K562 (cell line): ENCODE measurements around the gene AQP6. TPM values are rescaled to one million over a fixed set of nuclear protein-coding genes. Genes with fewer than 3 reads are reported as not detected.
A peak's percentile ranks its signal among the peaks of the same experiment; 100 is the strongest.

Source experiments
- CBX2 ChIP-seq: fragments of 200-600 bp; sonication (generic); IDR thresholded peaks from one replicate; pipeline ENCODE4 v1.6.1; 2012; ENCODE audit warnings: mild to moderate bottlenecking, low read length, inconsistent platforms; ENCODE audit not compliant: insufficient read depth, poor library complexity, severe bottlenecking
- ELF4 ChIP-seq: fragments of 450-650 bp; formaldehyde crosslinking; IDR thresholded peaks from 2 replicates; pipeline ENCODE4 v1.4.0; 2022; ENCODE audit warnings: missing genetic modification characterization
- ERF ChIP-seq: fragments of 450-650 bp; formaldehyde crosslinking; IDR thresholded peaks from 2 replicates; pipeline ENCODE4 v1.4.0; 2020; ENCODE audit warnings: mild to moderate bottlenecking, mixed read lengths
- GATAD2A ChIP-seq: fragments of 450-650 bp; IDR thresholded peaks from 2 replicates; pipeline ENCODE4 v1.6.1; 2017
- HNRNPUL1 ChIP-seq: fragments of 200-400 bp; formaldehyde crosslinking; IDR thresholded peaks from 2 replicates; pipeline ENCODE4 v1.6.1; 2017; ENCODE audit warnings: low read length
- LARP7 ChIP-seq: fragments of 450-650 bp; IDR thresholded peaks from 2 replicates; pipeline ENCODE4 v1.6.1; 2016
- LCOR ChIP-seq: sonication (generic); formaldehyde crosslinking; IDR thresholded peaks from 2 replicates; pipeline ENCODE4 v1.8.0; 2022; ENCODE audit warnings: mild to moderate bottlenecking, missing genetic modification reagents
- MTA3 ChIP-seq: fragments of 450-650 bp; formaldehyde crosslinking; IDR thresholded peaks from 2 replicates; pipeline ENCODE4 v1.6.1; 2017; ENCODE audit warnings: mild to moderate bottlenecking, borderline replicate concordance
- OTX1 ChIP-seq: fragments of 450-650 bp; formaldehyde crosslinking; IDR thresholded peaks from 2 replicates; pipeline ENCODE4 v1.4.0; 2022; ENCODE audit warnings: mild to moderate bottlenecking
- RBFOX2 ChIP-seq: fragments of 200-400 bp; formaldehyde crosslinking; IDR thresholded peaks from 2 replicates; pipeline ENCODE4 v1.6.1; 2017; ENCODE audit warnings: low read depth, mild to moderate bottlenecking, low read length, moderate library complexity
- SIX5 ChIP-seq, 2 experiments: IDR thresholded peaks; 2 replicates each; pipeline ENCODE4 v1.6.1; 2011; ENCODE audit warnings: low read length in 2 of 2, borderline replicate concordance in 1 of 2, low read depth in 1 of 2, mild to moderate bottlenecking in 1 of 2, moderate library complexity in 1 of 2; ENCODE audit not compliant: insufficient read depth in 1 of 2
- SRF ChIP-seq, 2 experiments: fragments of 250-450, 450-650 bp in 1 of 2; sonication (Bioruptor Pico) in 1 of 2; sonication (generic) in 1 of 2; formaldehyde crosslinking; IDR thresholded peaks; 2 replicates each; pipeline versions ENCODE4 v1.5.0 to v1.5.1; 2020 to 2022; ENCODE audit warnings: mild to moderate bottlenecking in 1 of 2, missing genetic modification reagents in 1 of 2
- YY1 ChIP-seq, 3 experiments: IDR thresholded peaks; 2 replicates each; pipeline ENCODE4 v1.6.1; 2011; ENCODE audit warnings: low read length in 2 of 3, mild to moderate bottlenecking in 2 of 3, moderate library complexity in 2 of 3, borderline replicate concordance in 1 of 3, control low read depth in 1 of 3, low read depth in 1 of 3; ENCODE audit not compliant: insufficient read depth in 3 of 3, insufficient replicate concordance in 2 of 3, control insufficient read depth in 1 of 3, insufficient read length in 1 of 3; ENCODE audit errors: extremely low read depth in 1 of 3
- ZBTB7A ChIP-seq: IDR thresholded peaks from 2 replicates; pipeline ENCODE4 v1.6.1; 2011; ENCODE audit warnings: low read depth, mild to moderate bottlenecking, low read length, moderate library complexity, borderline replicate concordance; ENCODE audit not compliant: control insufficient read depth
- ZNF583 ChIP-seq: fragments of 250-450 bp; sonication (Bioruptor Pico); IDR thresholded peaks from 2 replicates; pipeline ENCODE4 v1.4.0; 2020
- ZNF780A ChIP-seq: fragments of 250-450 bp; sonication (Bioruptor Pico); IDR thresholded peaks from 2 replicates; pipeline ENCODE4 v1.5.0; 2021; ENCODE audit warnings: mild to moderate bottlenecking
- polyA plus RNA-seq, 8 experiments: library from polyadenylated mRNA; depleted of rRNA in 4 of 8; stranded (reverse) in 5 of 8; unstranded in 3 of 8; fragments of >200 nt; fragmentation: Nextera tagmentation in 2 of 8; fragmentation: Illumina TruSeq in 1 of 8; extraction: Ambion mirVana in 2 of 8; extraction: Trizol in 1 of 8; gene quantifications; 2 replicates each; pipeline versions ENCODE4 v1.2.1 to v1.2.3, GENCODE V29; 2011 to 2014; ENCODE audit warnings: inconsistent platforms in 1 of 8, missing spikeins in 1 of 8
- total RNA-seq, 7 experiments: library from RNA; depleted of rRNA in 6 of 7; stranded (reverse); fragments of >200 nt in 6 of 7; fragmentation: Illumina TruSeq in 2 of 7; extraction: Trizol in 2 of 7; gene quantifications; 2 replicates each; pipeline versions ENCODE4 v1.2.1 to v1.2.3, GENCODE V29; 2011 to 2021; ENCODE audit warnings: low replicate concordance in 1 of 7
- TF ChIP-seq, protein P1 (sequence below): fragments of 250-450 bp; sonication (Bioruptor Pico); IDR thresholded peaks from 2 replicates; pipeline ENCODE4 v1.5.0; 2020; ENCODE audit warnings: mild to moderate bottlenecking, borderline replicate concordance
- TF ChIP-seq, protein P2 (sequence below), 2 experiments: fragments of 450-650 bp; conservative IDR thresholded peaks; 2 replicates each; pipeline ENCODE4 v1.6.1; 2017; ENCODE audit warnings: mild to moderate bottlenecking in 2 of 2, moderate library complexity in 2 of 2
- TF ChIP-seq, protein P3 (sequence below): fragments of 250-450 bp; sonication (Bioruptor Pico); IDR thresholded peaks from 2 replicates; pipeline ENCODE4 v1.9.0; 2021; ENCODE audit warnings: mild to moderate bottlenecking
- TF ChIP-seq, protein P4 (sequence below): IDR thresholded peaks from 3 replicates; pipeline ENCODE4 v1.6.1; 2011; ENCODE audit warnings: borderline replicate concordance, mild to moderate bottlenecking; ENCODE audit not compliant: insufficient read length, insufficient read depth
- TF ChIP-seq, protein P5 (sequence below): sonication (generic); formaldehyde crosslinking; IDR thresholded peaks from 2 replicates; pipeline ENCODE4 v1.8.0; 2022; ENCODE audit warnings: mild to moderate bottlenecking, missing genetic modification reagents

The AQP6 gene
- total and polyA plus RNA-seq, 9 of the 15 experiments (the other 6 are each of a cell fraction or from before 2014, with no cell fraction given), result 0.05 to 0.12 TPM; not detected in 7

DNA sequence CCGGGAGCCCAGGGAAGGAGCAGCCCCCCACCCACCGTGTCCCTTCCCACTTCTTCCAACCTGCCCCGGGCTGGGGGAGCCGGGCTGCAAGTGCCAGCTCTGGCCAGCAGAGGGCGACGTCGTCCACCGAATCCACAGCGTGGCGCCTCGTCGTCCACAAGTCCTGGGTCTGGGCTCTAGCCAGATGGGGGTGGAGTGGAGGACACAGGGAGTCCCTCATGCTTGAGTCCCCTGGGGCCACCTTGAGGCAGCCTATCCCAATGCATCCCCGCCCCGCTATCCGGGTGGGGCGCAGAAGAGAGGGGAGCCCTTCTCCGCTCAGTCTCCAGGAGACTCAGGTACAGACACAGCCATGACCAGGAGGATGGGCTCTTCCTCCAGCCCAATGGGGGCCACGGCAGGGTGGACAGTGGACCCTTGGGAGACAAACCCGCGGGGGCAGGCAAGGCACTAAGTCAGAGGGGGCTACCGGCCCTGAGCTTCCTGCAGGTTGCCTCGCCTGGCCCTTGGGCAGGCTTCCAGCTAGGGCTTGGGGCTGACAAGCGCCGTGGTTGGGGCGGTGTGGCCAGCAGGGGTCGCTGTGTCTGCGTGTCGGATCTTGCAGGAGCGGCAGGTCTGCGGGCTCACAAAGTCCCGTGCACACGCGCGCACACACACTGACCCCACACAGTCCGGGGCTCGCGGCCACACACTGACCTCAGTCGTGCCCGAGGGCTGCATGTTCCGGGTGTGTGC, 5.5 kb upstream of the AQP6 start (continued):
- TF ChIP-seq, protein P1, sequence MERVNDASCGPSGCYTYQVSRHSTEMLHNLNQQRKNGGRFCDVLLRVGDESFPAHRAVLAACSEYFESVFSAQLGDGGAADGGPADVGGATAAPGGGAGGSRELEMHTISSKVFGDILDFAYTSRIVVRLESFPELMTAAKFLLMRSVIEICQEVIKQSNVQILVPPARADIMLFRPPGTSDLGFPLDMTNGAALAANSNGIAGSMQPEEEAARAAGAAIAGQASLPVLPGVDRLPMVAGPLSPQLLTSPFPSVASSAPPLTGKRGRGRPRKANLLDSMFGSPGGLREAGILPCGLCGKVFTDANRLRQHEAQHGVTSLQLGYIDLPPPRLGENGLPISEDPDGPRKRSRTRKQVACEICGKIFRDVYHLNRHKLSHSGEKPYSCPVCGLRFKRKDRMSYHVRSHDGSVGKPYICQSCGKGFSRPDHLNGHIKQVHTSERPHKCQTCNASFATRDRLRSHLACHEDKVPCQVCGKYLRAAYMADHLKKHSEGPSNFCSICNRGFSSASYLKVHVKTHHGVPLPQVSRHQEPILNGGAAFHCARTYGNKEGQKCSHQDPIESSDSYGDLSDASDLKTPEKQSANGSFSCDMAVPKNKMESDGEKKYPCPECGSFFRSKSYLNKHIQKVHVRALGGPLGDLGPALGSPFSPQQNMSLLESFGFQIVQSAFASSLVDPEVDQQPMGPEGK, result no peak
- TF ChIP-seq ELF4 (CRISPR knock-in tag) (no peak), RBFOX2 (peak; percentile 51), ERF (no peak; the same call in 1 of the 2 replicates), YY1 (IDR thresholded peaks at IDR 0.05; ENCODE audit: borderline replicate concordance in 1 of 3, control insufficient read depth in 1 of 3, extremely low read depth in 1 of 3, insufficient read depth in 3 of 3, insufficient read length in 1 of 3, insufficient replicate concordance in 2 of 3, low read depth in 1 of 3, low read length in 2 of 3) (peak in 2 of 3 experiments; percentile 24 to 31), LCOR (CRISPR knock-in tag) (peak; percentile 85; the same call in 1 of the 2 replicates), GATAD2A (no peak), ZBTB7A (peak; percentile 73), MTA3 (no peak; the same call in 1 of the 2 replicates), LARP7 (no peak), SRF (CRISPR knock-in tag; IDR thresholded peaks at IDR 0.05) (0 out of 4 replicates have a peak, but pooled peaks of 1 of the 2 experiments have one; percentile 63), ZNF780A (CRISPR knock-in tag) (no peak), CBX2 (no peak), SIX5 (IDR thresholded peaks at IDR 0.05; ENCODE audit: borderline replicate concordance in 1 of 2, insufficient read depth in 1 of 2, low read depth in 1 of 2, low read length in 2 of 2) (no peak), HNRNPUL1 (no peak), OTX1 (CRISPR knock-in tag) (0 out of 2 replicates have a peak, but pooled peaks have one; percentile 12), ZNF583 (CRISPR knock-in tag) (0 out of 2 replicates have a peak, but pooled peaks have one; percentile 40)
- TF ChIP-seq, protein P2, sequence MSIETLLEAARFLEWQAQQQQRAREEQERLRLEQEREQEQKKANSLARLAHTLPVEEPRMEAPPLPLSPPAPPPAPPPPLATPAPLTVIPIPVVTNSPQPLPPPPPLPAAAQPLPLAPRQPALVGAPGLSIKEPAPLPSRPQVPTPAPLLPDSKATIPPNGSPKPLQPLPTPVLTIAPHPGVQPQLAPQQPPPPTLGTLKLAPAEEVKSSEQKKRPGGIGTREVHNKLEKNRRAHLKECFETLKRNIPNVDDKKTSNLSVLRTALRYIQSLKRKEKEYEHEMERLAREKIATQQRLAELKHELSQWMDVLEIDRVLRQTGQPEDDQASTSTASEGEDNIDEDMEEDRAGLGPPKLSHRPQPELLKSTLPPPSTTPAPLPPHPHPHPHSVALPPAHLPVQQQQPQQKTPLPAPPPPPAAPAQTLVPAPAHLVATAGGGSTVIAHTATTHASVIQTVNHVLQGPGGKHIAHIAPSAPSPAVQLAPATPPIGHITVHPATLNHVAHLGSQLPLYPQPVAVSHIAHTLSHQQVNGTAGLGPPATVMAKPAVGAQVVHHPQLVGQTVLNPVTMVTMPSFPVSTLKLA (conservative IDR thresholded peaks at IDR 0.05), result peak in 1 of 2 experiments; percentile 56; a peak in 1 of 4 replicates
- TF ChIP-seq, protein P3, sequence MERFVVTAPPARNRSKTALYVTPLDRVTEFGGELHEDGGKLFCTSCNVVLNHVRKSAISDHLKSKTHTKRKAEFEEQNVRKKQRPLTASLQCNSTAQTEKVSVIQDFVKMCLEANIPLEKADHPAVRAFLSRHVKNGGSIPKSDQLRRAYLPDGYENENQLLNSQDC (CRISPR knock-in tag), result no peak
- TF ChIP-seq, protein P4, sequence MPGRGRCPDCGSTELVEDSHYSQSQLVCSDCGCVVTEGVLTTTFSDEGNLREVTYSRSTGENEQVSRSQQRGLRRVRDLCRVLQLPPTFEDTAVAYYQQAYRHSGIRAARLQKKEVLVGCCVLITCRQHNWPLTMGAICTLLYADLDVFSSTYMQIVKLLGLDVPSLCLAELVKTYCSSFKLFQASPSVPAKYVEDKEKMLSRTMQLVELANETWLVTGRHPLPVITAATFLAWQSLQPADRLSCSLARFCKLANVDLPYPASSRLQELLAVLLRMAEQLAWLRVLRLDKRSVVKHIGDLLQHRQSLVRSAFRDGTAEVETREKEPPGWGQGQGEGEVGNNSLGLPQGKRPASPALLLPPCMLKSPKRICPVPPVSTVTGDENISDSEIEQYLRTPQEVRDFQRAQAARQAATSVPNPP, result no peak
- TF ChIP-seq, protein P5, sequence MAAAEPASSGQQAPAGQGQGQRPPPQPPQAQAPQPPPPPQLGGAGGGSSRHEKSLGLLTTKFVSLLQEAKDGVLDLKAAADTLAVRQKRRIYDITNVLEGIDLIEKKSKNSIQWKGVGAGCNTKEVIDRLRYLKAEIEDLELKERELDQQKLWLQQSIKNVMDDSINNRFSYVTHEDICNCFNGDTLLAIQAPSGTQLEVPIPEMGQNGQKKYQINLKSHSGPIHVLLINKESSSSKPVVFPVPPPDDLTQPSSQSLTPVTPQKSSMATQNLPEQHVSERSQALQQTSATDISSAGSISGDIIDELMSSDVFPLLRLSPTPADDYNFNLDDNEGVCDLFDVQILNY (CRISPR knock-in tag), result no peak
